Measurements from ENCODE around the gene TMEM260. TPM values are rescaled to one million over a fixed set of nuclear protein-coding genes. Genes with fewer than 3 reads are reported as not detected.

Gene TMEM260
- total RNA-seq, 3 donors from 2014 or later, result 18.6 to 25.3 (median 20.7) TPM

GRCh38 chr14:56585461-56586084 lies 6.0 kb downstream of the TMEM260 start:
- TF ChIP-seq CTCF (IDR thresholded peaks at IDR 0.05), result no peak
- no peaks in the 10 kb centered on the region for H3K9me3 ChIP-seq
- H3K4me1 ChIP-seq (ENCODE audit: low read depth), result peaks cover 8% of the 10 kb centered on the region
- intact Hi-C loops (cut with DNase I, micrococcal nuclease), result no loop called here
- no peak for ATAC-seq
- no peak overlapping the region for H3K4me3 ChIP-seq
- DNase-seq, result no peak
- H3K36me3 ChIP-seq (ENCODE audit: low read depth), result no peaks in the 10 kb centered on the region

- no peaks in the 10 kb centered on the region for H3K9me3 ChIP-seq
- H3K4me1 ChIP-seq (ENCODE audit: low read depth), result no peaks in the 10 kb centered on the region
- TF ChIP-seq CTCF (IDR thresholded peaks at IDR 0.05), result no peak
- H3K36me3 ChIP-seq (ENCODE audit: low read depth), result no peaks in the 10 kb centered on the region
- DNase-seq (no peak), ATAC-seq (no peak)
- intact Hi-C loops (cut with DNase I, micrococcal nuclease), result no loop called here
- H3K4me3 ChIP-seq, result no peak overlapping the region
These were observed 8.1 kb downstream of the TMEM260 start for GRCh38 chr14:56587701-56588100.

- intact Hi-C loops (cut with DNase I, micrococcal nuclease), result no loop called here
- H3K36me3 ChIP-seq (ENCODE audit: low read depth), result no peaks in the 10 kb centered on the region
- H3K4me1 ChIP-seq (ENCODE audit: low read depth), result peaks cover 5% of the 10 kb centered on the region
- ATAC-seq, result no peak
- DNase-seq, result no peak
- H3K9me3 ChIP-seq, result no peaks in the 10 kb centered on the region
- H3K4me3 ChIP-seq, result no peak overlapping the region
- no peak for TF ChIP-seq CTCF (IDR thresholded peaks at IDR 0.05)
These were observed 10.9 kb downstream of the TMEM260 start for GRCh38 chr14:56590535-56590960.

GRCh38 chr14:56592746-56593544 lies 13.3 kb downstream of the TMEM260 start:
- DNase-seq, result no peak
- Histone ChIP-seq H3K4me3 (no peak overlapping the region), H3K9me3 (no peaks in the 10 kb centered on the region), H3K4me1 (ENCODE audit: low read depth) (peaks cover 5% of the 10 kb centered on the region), H3K36me3 (ENCODE audit: low read depth) (no peaks in the 10 kb centered on the region)
- intact Hi-C loops (cut with DNase I, micrococcal nuclease), result no loop called here
- ATAC-seq, result peak; percentile 20
- TF ChIP-seq CTCF (IDR thresholded peaks at IDR 0.05), result no peak

GRCh38 chr14:56594428-56594827 lies 14.8 kb downstream of the TMEM260 start:
- intact Hi-C loops (cut with DNase I, micrococcal nuclease), result no loop called here
- DNase-seq (no peak), ATAC-seq (no peak)

More at GRCh38 chr14:56594428-56594827, 14.8 kb downstream of the TMEM260 start:
- no peaks in the 10 kb centered on the region for H3K36me3 ChIP-seq (ENCODE audit: low read depth)
- no peak for TF ChIP-seq CTCF (IDR thresholded peaks at IDR 0.05)
- no peaks in the 10 kb centered on the region for H3K9me3 ChIP-seq
- peaks cover 5% of the 10 kb centered on the region for H3K4me1 ChIP-seq (ENCODE audit: low read depth)
- no peak overlapping the region for H3K4me3 ChIP-seq
